HEK293 (cell line): ENCODE data around the gene IBTK.

Source experiments
- CTCF ChIP-seq: fragments of 450-650 bp; formaldehyde crosslinking; IDR thresholded peaks from 2 replicates; pipeline ENCODE4 v1.5.1; 2016; ENCODE audit warnings: missing biosample characterization, missing genetic modification characterization
- MYNN ChIP-seq: fragments of 450-650 bp; formaldehyde crosslinking; IDR thresholded peaks from 2 replicates; pipeline ENCODE4 v1.5.1; 2016; ENCODE audit warnings: missing biosample characterization, missing genetic modification characterization, borderline replicate concordance
- PBX3 ChIP-seq: sonication (generic); formaldehyde crosslinking; IDR thresholded peaks from 2 replicates; pipeline ENCODE4 v1.8.1; 2022; ENCODE audit warnings: mild to moderate bottlenecking, moderate library complexity, missing genetic modification reagents
- YY1 ChIP-seq: fragments of 450-650 bp; formaldehyde crosslinking; IDR thresholded peaks from 2 replicates; pipeline ENCODE4 v1.5.1; 2018; ENCODE audit warnings: missing biosample characterization, missing genetic modification characterization
- ZBTB48 ChIP-seq: fragments of 450-650 bp; formaldehyde crosslinking; IDR thresholded peaks from 2 replicates; pipeline ENCODE4 v1.5.1; 2016; ENCODE audit warnings: missing biosample characterization, missing genetic modification characterization
- ZBTB7A ChIP-seq: fragments of 450-650 bp; formaldehyde crosslinking; IDR thresholded peaks from 2 replicates; pipeline ENCODE4 v1.5.1; 2016; ENCODE audit warnings: low read depth, missing biosample characterization, missing genetic modification characterization
- ZNF121 ChIP-seq: fragments of 450-650 bp; formaldehyde crosslinking; IDR thresholded peaks from 2 replicates; pipeline ENCODE4 v1.5.1; 2016; ENCODE audit warnings: missing biosample characterization, missing genetic modification characterization
- ZNF292 ChIP-seq: fragments of 450-650 bp; formaldehyde crosslinking; IDR thresholded peaks from 2 replicates; pipeline ENCODE4 v1.5.1; 2016; ENCODE audit warnings: low read depth, missing biosample characterization, missing genetic modification characterization, borderline replicate concordance
- ZNF302 ChIP-seq: fragments of 450-650 bp; formaldehyde crosslinking; IDR thresholded peaks from 2 replicates; pipeline ENCODE4 v1.5.1; 2016; ENCODE audit warnings: missing biosample characterization, missing genetic modification characterization, low read depth
- ZNF654 ChIP-seq: fragments of 450-650 bp; formaldehyde crosslinking; IDR thresholded peaks from 2 replicates; pipeline ENCODE4 v1.5.1; 2016; ENCODE audit warnings: low read depth, missing biosample characterization, missing genetic modification characterization

- TF ChIP-seq ZBTB48 (no peak), ZBTB7A (tag by site-specific recombination) (no peak), CTCF (tag by site-specific recombination) (no peak), MYNN (tag by site-specific recombination) (no peak), YY1 (tag by site-specific recombination) (no peak), ZNF302 (tag by site-specific recombination) (no peak), ZNF654 (tag by site-specific recombination) (no peak), PBX3 (CRISPR knock-in tag) (no peak), ZNF292 (tag by site-specific recombination) (no peak), ZNF121 (tag by site-specific recombination) (no peak)
These were observed 41.6 kb downstream of the IBTK start for GRCh38 chr6:82205930-82206392.
